Ascending aorta (tissue), 2 donors: ENCODE measurements around the gene LHFPL2. TPM values are rescaled to one million over a fixed set of nuclear protein-coding genes. Genes with fewer than 3 reads are reported as not detected.

Source experiments
- DNase-seq, 2 donors: peaks; one replicate each; pipeline ENCODE4 v3.0.0-alpha.2; 2019; ENCODE audit warnings: low spot score in 2 of 2
- H3K27ac ChIP-seq, 2 donors: fragments of 200-600 bp; sonication (generic); one replicate each; pipeline ENCODE4 v1.5.1; 2016 to 2017; ENCODE audit warnings: mild to moderate bottlenecking in 1 of 2
- H3K27me3 ChIP-seq: fragments of 200-600 bp; sonication (generic); one replicate; pipeline ENCODE4 v1.5.1; 2017
- H3K36me3 ChIP-seq, 2 donors: fragments of 200-600 bp; sonication (generic); one replicate each; pipeline ENCODE4 v1.5.1; 2016
- H3K4me1 ChIP-seq, 2 donors: fragments of 200-600 bp; sonication (generic); one replicate each; pipeline ENCODE4 v1.5.1; 2016 to 2017; ENCODE audit warnings: mild to moderate bottlenecking in 1 of 2
- H3K4me3 ChIP-seq, 2 donors: fragments of 200-600 bp; sonication (generic); one replicate each; pipeline ENCODE4 v1.5.1; 2016 to 2017; ENCODE audit warnings: mild to moderate bottlenecking in 1 of 2
- H3K9me3 ChIP-seq, 2 donors: fragments of 200-600 bp; sonication (generic); one replicate each; pipeline ENCODE4 v1.5.1; 2016
- CTCF ChIP-seq, 3 experiments: fragments of 200-600 bp in 2 of 3; fragments of 450-650 bp in 1 of 3; sonication (generic) in 2 of 3; IDR thresholded peaks; one replicate each; pipeline ENCODE4 v1.5.1; 2016 to 2019; ENCODE audit warnings: antibody characterized with exemption in 3 of 3, mild to moderate bottlenecking in 1 of 3, moderate library complexity in 1 of 3
- intact Hi-C: fragments of 100-400 bp; cut with DNase I; formaldehyde crosslinking; loops from one replicate; pipeline ENCODE4 v1.15.1; 2023
- total RNA-seq: library from RNA; depleted of rRNA; stranded (reverse); fragments of >200 nt; gene quantifications from one replicate; pipeline ENCODE4 v1.1.0, GENCODE V29; 2016

LHFPL2 gene
- total RNA-seq, 1 donor from 2014 or later: 9.7 TPM

GRCh38 chr5:78501411-78502352, 146.9 kb downstream of the LHFPL2 start:
- TF ChIP-seq CTCF (IDR thresholded peaks at IDR 0.05): no peak
- Histone ChIP-seq H3K27ac (peak overlapping the region in 1 of 2 donors; percentile 8), H3K27me3 (no peaks in the 10 kb centered on the region), H3K9me3 (no peaks in the 10 kb centered on the region), H3K36me3 (no peaks in the 10 kb centered on the region), H3K4me3 (no peak overlapping the region), H3K4me1 (peaks cover 15 to 39% of the 10 kb centered on the region in 2 donors)
- DNase-seq: no peak
- intact Hi-C loops: no loop called here

- H3K27ac ChIP-seq: no peak overlapping the region
- H3K4me3 ChIP-seq: no peak overlapping the region
Observed at GRCh38 chr5:78500871-78501270, 147.7 kb downstream of the LHFPL2 start.

GRCh38 chr5:78500028-78500427, 148.5 kb downstream of the LHFPL2 start:
- Histone ChIP-seq H3K4me1 (peaks cover 15 to 31% of the 10 kb centered on the region in 2 donors), H3K27ac (no peak overlapping the region), H3K27me3 (no peaks in the 10 kb centered on the region), H3K4me3 (no peak overlapping the region), H3K9me3 (no peaks in the 10 kb centered on the region), H3K36me3 (no peaks in the 10 kb centered on the region)
- no peak for DNase-seq
- intact Hi-C loops: no loop called here
- TF ChIP-seq CTCF (IDR thresholded peaks at IDR 0.05): no peak

More at GRCh38 chr5:78500871-78501270, 147.7 kb downstream of the LHFPL2 start:
- Histone ChIP-seq H3K27me3 (no peaks in the 10 kb centered on the region), H3K9me3 (no peaks in the 10 kb centered on the region), H3K4me1 (peaks cover 15 to 39% of the 10 kb centered on the region in 2 donors), H3K36me3 (no peaks in the 10 kb centered on the region)
- TF ChIP-seq CTCF (IDR thresholded peaks at IDR 0.05): no peak
- DNase-seq: no peak
- intact Hi-C loops: no loop called here

DNA sequence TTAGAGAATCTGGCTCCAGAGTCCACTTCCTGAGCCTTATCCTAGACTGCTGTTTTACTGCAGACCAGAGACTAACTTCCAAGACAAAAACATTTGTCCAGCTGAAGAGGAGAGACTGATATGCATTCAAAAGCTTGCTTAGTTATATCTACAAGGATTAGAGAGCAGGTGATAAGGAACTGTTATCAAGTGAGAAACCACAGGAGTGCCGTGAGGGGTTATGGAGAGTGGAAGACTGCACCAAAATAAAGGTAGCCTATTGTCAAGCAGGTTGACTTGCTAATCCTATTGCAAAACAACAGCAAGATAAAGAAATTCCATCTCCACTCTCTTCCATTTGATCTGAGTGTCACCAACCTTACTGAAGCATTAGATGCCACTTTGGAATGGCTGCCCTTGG, 149.1 kb downstream of the LHFPL2 start:
- intact Hi-C loops: no loop called here
- no peak for TF ChIP-seq CTCF (IDR thresholded peaks at IDR 0.05)
- Histone ChIP-seq H3K27me3 (no peaks in the 10 kb centered on the region), H3K4me1 (peaks cover 15 to 27% of the 10 kb centered on the region in 2 donors), H3K4me3 (no peak overlapping the region), H3K9me3 (no peaks in the 10 kb centered on the region), H3K36me3 (no peaks in the 10 kb centered on the region), H3K27ac (no peak overlapping the region)
- DNase-seq: no peak

- TF ChIP-seq CTCF (IDR thresholded peaks at IDR 0.05): no peak
- Histone ChIP-seq H3K27ac (no peak overlapping the region), H3K27me3 (no peaks in the 10 kb centered on the region), H3K4me1 (peaks cover 15 to 22% of the 10 kb centered on the region in 2 donors), H3K36me3 (no peaks in the 10 kb centered on the region), H3K4me3 (no peak overlapping the region), H3K9me3 (no peaks in the 10 kb centered on the region)
- no peak for DNase-seq
- intact Hi-C loops: no loop called here
Observed at GRCh38 chr5:78497573-78498533, 150.7 kb downstream of the LHFPL2 start.
